ENCODE results near the gene TMEM170A. TPM values are rescaled to one million over a fixed set of nuclear protein-coding genes. Genes with fewer than 3 reads are reported as not detected.
A peak's percentile ranks its signal among the peaks of the same experiment; 100 is the strongest.

Gene TMEM170A
- total and polyA plus RNA-seq, 2 of the 13 experiments (the other 11 are each of a cell fraction or from before 2014, with no cell fraction given): 35.7 to 39.7 TPM

GRCh38 chr16:75464122-75464918, at the start of gene TMEM170A (continued):
- TF ChIP-seq ZBED4 (CRISPR knock-in tag; IDR thresholded peaks at IDR 0.05; ENCODE audit: borderline replicate concordance) (0 out of 2 replicates have a peak, but pooled peaks have one; percentile 50), FOXK2 (IDR thresholded peaks at IDR 0.05) (peak; percentile 58; the same call in 1 of the 2 replicates), ZNF3 (CRISPR knock-in tag; IDR thresholded peaks at IDR 0.05) (peak; percentile 61; the same call in 1 of the 2 replicates), KLF9 (CRISPR knock-in tag; IDR thresholded peaks at IDR 0.05; ENCODE audit: low read depth) (peak; percentile 90), SETDB1 (CRISPR knock-in tag; IDR thresholded peaks at IDR 0.05; ENCODE audit: borderline replicate concordance) (no peak), E2F1 (CRISPR knock-in tag; IDR thresholded peaks at IDR 0.05) (peak; percentile 93), ZNF674 (CRISPR knock-in tag; IDR thresholded peaks at IDR 0.05; ENCODE audit: low read depth) (no peak; the same call in 1 of the 2 replicates), ZNF597 (CRISPR knock-in tag; IDR thresholded peaks at IDR 0.05) (no peak), GMEB1 (CRISPR knock-in tag; IDR thresholded peaks at IDR 0.05; ENCODE audit: borderline replicate concordance) (peak; percentile 96), ZNF326 (CRISPR knock-in tag; IDR thresholded peaks at IDR 0.05; ENCODE audit: borderline replicate concordance) (no peak), GABPA (IDR thresholded peaks at IDR 0.05; ENCODE audit: low read depth, low read length) (no peak), GABPA (CRISPR knock-in tag; IDR thresholded peaks at IDR 0.05; ENCODE audit: low read depth) (peak; percentile 68), ZSCAN22 (CRISPR knock-in tag; IDR thresholded peaks at IDR 0.05) (no peak), ATF7-NPFF (CRISPR knock-in tag; IDR thresholded peaks at IDR 0.05; ENCODE audit: low read depth) (peak; percentile 81), GMEB2 (CRISPR knock-in tag; IDR thresholded peaks at IDR 0.05; ENCODE audit: low read depth) (peak; percentile 85), ZNF282 (IDR thresholded peaks at IDR 0.05; ENCODE audit: partially characterized antibody) (no peak)
